ENCODE measurements around the gene ABLIM3. TPM values are rescaled to one million over a fixed set of nuclear protein-coding genes. Genes with fewer than 3 reads are reported as not detected.
"Not testable (repeated sequence)": the region's sequence is repeated elsewhere in the genome, so short reads cannot be mapped to it uniquely, and the experiment has no call there.

Gene ABLIM3
- total RNA-seq, 2 experiments from 2014 or later, result not detected

GRCh38 chr5:149272781-149273180 is 131.5 kb downstream of the ABLIM3 start:
- not testable (repeated sequence) for H3K36me3 Mint-ChIP-seq (ENCODE audit: low read depth); H3K9me3 Mint-ChIP-seq (ENCODE audit: insufficient read depth); H3K27ac Mint-ChIP-seq; ATAC-seq; DNase-seq; H3K4me3 Mint-ChIP-seq
- peaks cover 12% of the 10 kb centered on the region for H3K4me1 Mint-ChIP-seq (ENCODE audit: low read depth)
- CTCF ChIA-PET, result interaction anchor here (0.6 kb wide), 1 partner anchor 542 kb away, joined by 4 read pairs; no protein-coding TSS in a partner anchor
- POLR2A ChIA-PET, result interaction anchor here (1.1 kb wide), 1 partner anchor 15 kb away, joined by 3 read pairs; no protein-coding TSS in a partner anchor
- peaks cover 40% of the 10 kb centered on the region for H3K27me3 Mint-ChIP-seq (ENCODE audit: low read depth)

- ChIA-PET CTCF (no interaction called here), POLR2A (interaction anchor here (1.1 kb wide), 1 partner anchor 16 kb away, joined by 3 read pairs; no protein-coding TSS in a partner anchor)
- Mint-ChIP-seq H3K4me1 (ENCODE audit: low read depth) (peaks cover 12% of the 10 kb centered on the region), H3K27me3 (ENCODE audit: low read depth) (peaks cover 44% of the 10 kb centered on the region), H3K9me3 (ENCODE audit: insufficient read depth) (no peaks in the 10 kb centered on the region), H3K4me3 (no peak overlapping the region), H3K27ac (no peak overlapping the region), H3K36me3 (ENCODE audit: low read depth) (peaks cover 3% of the 10 kb centered on the region)
- no peak for ATAC-seq
- no peak for DNase-seq
Measured at GRCh38 chr5:149273237-149273636, 131.9 kb downstream of the ABLIM3 start.

GRCh38 chr5:149273950-149274349 is 132.7 kb downstream of the ABLIM3 start:
- Mint-ChIP-seq H3K36me3 (ENCODE audit: low read depth) (peaks cover 3% of the 10 kb centered on the region), H3K27me3 (ENCODE audit: low read depth) (peaks cover 48% of the 10 kb centered on the region), H3K4me3 (no peak overlapping the region), H3K27ac (no peak overlapping the region), H3K4me1 (ENCODE audit: low read depth) (peaks cover 12% of the 10 kb centered on the region), H3K9me3 (ENCODE audit: insufficient read depth) (no peaks in the 10 kb centered on the region)
- ChIA-PET CTCF (interaction anchor here (1.2 kb wide), 1 partner anchor 133 kb away, joined by 3 read pairs; the partner anchor contains the start of gene ABLIM3), POLR2A (no interaction called here)
- ATAC-seq (no peak), DNase-seq (no peak)

GRCh38 chr5:149274939-149275338 is 133.6 kb downstream of the ABLIM3 start:
- peaks cover 46% of the 10 kb centered on the region for H3K27me3 Mint-ChIP-seq (ENCODE audit: low read depth)
- no peak overlapping the region for H3K4me3 Mint-ChIP-seq
- ATAC-seq, result no peak
- no peaks in the 10 kb centered on the region for H3K9me3 Mint-ChIP-seq (ENCODE audit: insufficient read depth)
- CTCF ChIA-PET, result interaction anchor here (1.5 kb wide), 1 partner anchor 159 kb away, joined by 3 read pairs; no protein-coding TSS in a partner anchor
- DNase-seq, result no peak
- H3K27ac Mint-ChIP-seq, result no peak overlapping the region
- POLR2A ChIA-PET, result no interaction called here
- peaks cover 12% of the 10 kb centered on the region for H3K4me1 Mint-ChIP-seq (ENCODE audit: low read depth)
- H3K36me3 Mint-ChIP-seq (ENCODE audit: low read depth), result peaks cover 3% of the 10 kb centered on the region

- no peak overlapping the region for H3K27ac Mint-ChIP-seq
- CTCF ChIA-PET, result no interaction called here
- H3K9me3 Mint-ChIP-seq (ENCODE audit: insufficient read depth), result no peaks in the 10 kb centered on the region
- H3K4me3 Mint-ChIP-seq, result no peak overlapping the region
- peaks cover 30% of the 10 kb centered on the region for H3K27me3 Mint-ChIP-seq (ENCODE audit: low read depth)
- no peak for DNase-seq
- H3K36me3 Mint-ChIP-seq (ENCODE audit: low read depth), result no peaks in the 10 kb centered on the region
- ATAC-seq, result no peak
- POLR2A ChIA-PET, result no interaction called here
- no peaks in the 10 kb centered on the region for H3K4me1 Mint-ChIP-seq (ENCODE audit: low read depth)
Measured at GRCh38 chr5:149277801-149278200, 136.5 kb downstream of the ABLIM3 start.

GRCh38 chr5:149278451-149279210 is 137.3 kb downstream of the ABLIM3 start:
- Mint-ChIP-seq H3K4me1 (ENCODE audit: low read depth) (no peaks in the 10 kb centered on the region), H3K27ac (no peak overlapping the region), H3K36me3 (ENCODE audit: low read depth) (no peaks in the 10 kb centered on the region), H3K4me3 (no peak overlapping the region), H3K27me3 (ENCODE audit: low read depth) (peaks cover 23% of the 10 kb centered on the region), H3K9me3 (ENCODE audit: insufficient read depth) (no peaks in the 10 kb centered on the region)
- ChIA-PET POLR2A (no interaction called here), CTCF (interaction anchor here (1.9 kb wide), 1 partner anchor 9 kb away, joined by 9 read pairs; no protein-coding TSS in a partner anchor)
- ATAC-seq (no peak), DNase-seq (no peak)

GRCh38 chr5:149279661-149280060 is 138.4 kb downstream of the ABLIM3 start:
- no peaks in the 10 kb centered on the region for H3K36me3 Mint-ChIP-seq (ENCODE audit: low read depth)
- H3K9me3 Mint-ChIP-seq (ENCODE audit: insufficient read depth), result no peaks in the 10 kb centered on the region
- no peak overlapping the region for H3K4me3 Mint-ChIP-seq
- H3K4me1 Mint-ChIP-seq (ENCODE audit: low read depth), result no peaks in the 10 kb centered on the region
- ChIA-PET CTCF (interaction anchor here (1.9 kb wide), 1 partner anchor 10 kb away, joined by 9 read pairs; no protein-coding TSS in a partner anchor), POLR2A (no interaction called here)
- ATAC-seq (no peak), DNase-seq (no peak)
- H3K27me3 Mint-ChIP-seq (ENCODE audit: low read depth), result peaks cover 24% of the 10 kb centered on the region
- H3K27ac Mint-ChIP-seq, result no peak overlapping the region

- CTCF ChIA-PET, result interaction anchor here (1.9 kb wide), 1 partner anchor 11 kb away, joined by 9 read pairs; no protein-coding TSS in a partner anchor
- POLR2A ChIA-PET, result no interaction called here
Measured at GRCh38 chr5:149280124-149280523, 138.8 kb downstream of the ABLIM3 start.

GRCh38 chr5:149280802-149281201 is 139.5 kb downstream of the ABLIM3 start:
- no peaks in the 10 kb centered on the region for H3K9me3 Mint-ChIP-seq (ENCODE audit: insufficient read depth)
- H3K4me3 Mint-ChIP-seq, result no peak overlapping the region
- ChIA-PET POLR2A (no interaction called here), CTCF (no interaction called here)
- H3K27ac Mint-ChIP-seq, result no peak overlapping the region
- ATAC-seq, result no peak
- H3K27me3 Mint-ChIP-seq (ENCODE audit: low read depth), result peaks cover 25% of the 10 kb centered on the region
- no peak for DNase-seq
- no peaks in the 10 kb centered on the region for H3K36me3 Mint-ChIP-seq (ENCODE audit: low read depth)
- H3K4me1 Mint-ChIP-seq (ENCODE audit: low read depth), result no peaks in the 10 kb centered on the region

More at GRCh38 chr5:149280124-149280523, 138.8 kb downstream of the ABLIM3 start:
- H3K27me3 Mint-ChIP-seq (ENCODE audit: low read depth), result peaks cover 25% of the 10 kb centered on the region
- H3K4me3 Mint-ChIP-seq, result no peak overlapping the region
- H3K9me3 Mint-ChIP-seq (ENCODE audit: insufficient read depth), result no peaks in the 10 kb centered on the region
- no peaks in the 10 kb centered on the region for H3K4me1 Mint-ChIP-seq (ENCODE audit: low read depth)
- no peaks in the 10 kb centered on the region for H3K36me3 Mint-ChIP-seq (ENCODE audit: low read depth)
- H3K27ac Mint-ChIP-seq, result no peak overlapping the region
- DNase-seq, result no peak
- no peak for ATAC-seq

- CTCF ChIA-PET, result no interaction called here
- no peak overlapping the region for H3K4me3 Mint-ChIP-seq
- ATAC-seq, result no peak
- POLR2A ChIA-PET, result no interaction called here
- H3K4me1 Mint-ChIP-seq (ENCODE audit: low read depth), result no peaks in the 10 kb centered on the region
- H3K36me3 Mint-ChIP-seq (ENCODE audit: low read depth), result no peaks in the 10 kb centered on the region
- DNase-seq, result no peak
- H3K27me3 Mint-ChIP-seq (ENCODE audit: low read depth), result peaks cover 14% of the 10 kb centered on the region
- no peak overlapping the region for H3K27ac Mint-ChIP-seq
- no peaks in the 10 kb centered on the region for H3K9me3 Mint-ChIP-seq (ENCODE audit: insufficient read depth)
Measured at GRCh38 chr5:149282027-149282965, 141.0 kb downstream of the ABLIM3 start.

- Mint-ChIP-seq H3K9me3 (ENCODE audit: insufficient read depth) (no peaks in the 10 kb centered on the region), H3K27ac (no peak overlapping the region), H3K4me3 (no peak overlapping the region), H3K4me1 (ENCODE audit: low read depth) (no peaks in the 10 kb centered on the region), H3K36me3 (ENCODE audit: low read depth) (no peaks in the 10 kb centered on the region), H3K27me3 (ENCODE audit: low read depth) (peaks cover 10% of the 10 kb centered on the region)
- POLR2A ChIA-PET, result no interaction called here
- DNase-seq, result no peak
- CTCF ChIA-PET, result no interaction called here
- no peak for ATAC-seq
Measured at GRCh38 chr5:149282966-149283332, 141.7 kb downstream of the ABLIM3 start.

Data from activated CD8-positive, alpha-beta T cell treated with anti-CD3 and anti-CD28 coated beads, Interleukin-2, amount 10 ng/mL, durations not matched to agents 7 days and 5 days (primary cell).